Retinal pigment epithelial cell (primary cell): ENCODE measurements around the gene MYBL2.

Source experiments
- DNase-seq: peaks from one replicate; pipeline ENCODE4 v3.0.0-alpha.2; 2010; ENCODE audit warnings: low read depth
- H3K4me3 ChIP-seq: 2 replicates; pipeline ENCODE4 v1.5.1; 2011; ENCODE audit warnings: mild to moderate bottlenecking, low read length, control low read depth, moderate library complexity
- TF ChIP-seq, protein P1 (sequence below): conservative IDR thresholded peaks from 2 replicates; pipeline ENCODE4 v1.5.1; 2011; ENCODE audit warnings: low read depth, low read length, control low read depth, inconsistent platforms

The MYBL2 gene

DNA sequence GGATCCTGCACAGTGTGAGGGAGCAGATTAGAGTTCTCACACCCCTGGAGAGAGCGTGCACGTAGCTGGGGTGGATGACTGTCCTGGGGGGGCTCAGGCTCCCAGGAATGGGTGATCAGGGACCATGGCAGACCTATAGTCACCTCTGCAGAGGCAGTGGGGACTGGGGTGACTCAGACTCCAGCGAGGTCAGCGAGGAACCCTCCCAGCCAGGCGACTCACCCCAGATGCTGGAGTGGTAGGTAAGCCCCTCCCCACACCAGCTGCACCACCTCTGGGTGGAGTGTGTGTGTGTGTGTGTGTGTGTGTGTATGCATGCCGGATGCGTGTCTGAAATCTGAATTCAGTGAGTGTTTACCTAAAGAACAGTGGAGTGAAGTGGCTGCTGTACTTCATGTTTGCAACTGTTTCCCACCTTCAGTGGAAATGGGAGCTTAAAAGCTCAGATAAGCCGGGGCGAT lies 77.3 kb downstream of the MYBL2 start:
- no peak for DNase-seq
- no peak overlapping the region for H3K4me3 ChIP-seq
- TF ChIP-seq, protein P1, sequence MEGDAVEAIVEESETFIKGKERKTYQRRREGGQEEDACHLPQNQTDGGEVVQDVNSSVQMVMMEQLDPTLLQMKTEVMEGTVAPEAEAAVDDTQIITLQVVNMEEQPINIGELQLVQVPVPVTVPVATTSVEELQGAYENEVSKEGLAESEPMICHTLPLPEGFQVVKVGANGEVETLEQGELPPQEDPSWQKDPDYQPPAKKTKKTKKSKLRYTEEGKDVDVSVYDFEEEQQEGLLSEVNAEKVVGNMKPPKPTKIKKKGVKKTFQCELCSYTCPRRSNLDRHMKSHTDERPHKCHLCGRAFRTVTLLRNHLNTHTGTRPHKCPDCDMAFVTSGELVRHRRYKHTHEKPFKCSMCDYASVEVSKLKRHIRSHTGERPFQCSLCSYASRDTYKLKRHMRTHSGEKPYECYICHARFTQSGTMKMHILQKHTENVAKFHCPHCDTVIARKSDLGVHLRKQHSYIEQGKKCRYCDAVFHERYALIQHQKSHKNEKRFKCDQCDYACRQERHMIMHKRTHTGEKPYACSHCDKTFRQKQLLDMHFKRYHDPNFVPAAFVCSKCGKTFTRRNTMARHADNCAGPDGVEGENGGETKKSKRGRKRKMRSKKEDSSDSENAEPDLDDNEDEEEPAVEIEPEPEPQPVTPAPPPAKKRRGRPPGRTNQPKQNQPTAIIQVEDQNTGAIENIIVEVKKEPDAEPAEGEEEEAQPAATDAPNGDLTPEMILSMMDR: no peak

GRCh38 chr20:43744966-43745730 lies 78.2 kb downstream of the MYBL2 start:
- TF ChIP-seq, protein P1: no peak
- DNase-seq: no peak

GRCh38 chr20:43746344-43747137 lies 79.6 kb downstream of the MYBL2 start:
- TF ChIP-seq, protein P1: no peak
- no peak for DNase-seq
- H3K4me3 ChIP-seq: no peak overlapping the region

More at GRCh38 chr20:43744966-43745730, 78.2 kb downstream of the MYBL2 start:
- H3K4me3 ChIP-seq: no peak overlapping the region

DNA sequence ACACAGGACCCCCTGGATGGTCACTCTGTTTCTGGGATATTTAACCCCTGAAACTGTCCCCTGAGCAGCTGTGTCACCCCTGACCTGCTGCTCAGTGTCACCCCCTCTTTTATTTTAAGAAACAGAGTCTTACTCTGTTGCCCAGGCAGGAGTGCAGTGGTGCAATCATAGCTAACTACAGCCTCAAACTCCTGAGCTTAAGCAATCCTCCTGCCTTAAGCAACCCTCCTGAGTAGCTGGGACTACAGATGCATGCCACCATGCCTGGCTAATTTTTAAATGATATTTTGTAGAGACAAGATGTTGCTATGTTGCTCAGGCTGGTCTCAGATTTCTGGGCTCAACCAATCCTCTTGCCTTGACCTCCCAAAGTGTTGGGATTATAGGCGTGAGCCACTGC lies 81.4 kb downstream of the MYBL2 start:
- TF ChIP-seq, protein P1: no peak
- no peak for DNase-seq
- H3K4me3 ChIP-seq: no peak overlapping the region

- no peak overlapping the region for H3K4me3 ChIP-seq
- TF ChIP-seq, protein P1: peak; percentile 97
- DNase-seq: no peak
These were observed 82.9 kb downstream of the MYBL2 start for GRCh38 chr20:43749734-43750294.

DNA sequence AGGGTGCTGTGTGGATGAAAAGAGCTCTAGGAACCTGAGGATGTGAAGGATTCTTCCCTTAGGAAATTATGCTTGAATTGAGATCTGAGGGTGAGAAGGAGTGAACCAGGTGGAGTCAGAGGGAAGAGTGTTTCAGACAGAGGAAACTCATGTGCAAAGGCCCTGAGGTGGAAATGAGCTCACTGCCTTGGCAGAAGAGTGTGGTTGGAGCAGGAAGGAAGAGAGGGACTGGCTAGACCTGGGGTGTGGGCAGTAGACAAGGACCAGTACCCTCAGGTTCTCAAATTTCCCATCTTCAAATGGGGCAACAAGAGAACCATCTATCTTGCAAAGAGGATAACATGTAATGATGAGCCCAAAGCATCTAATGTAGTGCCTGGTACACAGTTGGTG lies 83.9 kb downstream of the MYBL2 start:
- no peak for DNase-seq
- TF ChIP-seq, protein P1: no peak
- H3K4me3 ChIP-seq: no peak overlapping the region
